Activated CD8-positive, alpha-beta memory T cell treated with anti-CD3 and anti-CD28 coated beads for 4 hours (primary cell): ENCODE results near the gene PPHLN1.
"Not testable (repeated sequence)": the region's sequence is repeated elsewhere in the genome, so short reads cannot be mapped to it uniquely, and the experiment has no call there.

Experiments
- DNase-seq, 2 donors: peaks; one replicate each; pipeline ENCODE4 v3.0.0-alpha.2; 2020; ENCODE audit warnings: low read depth in 2 of 2

Gene PPHLN1

DNA sequence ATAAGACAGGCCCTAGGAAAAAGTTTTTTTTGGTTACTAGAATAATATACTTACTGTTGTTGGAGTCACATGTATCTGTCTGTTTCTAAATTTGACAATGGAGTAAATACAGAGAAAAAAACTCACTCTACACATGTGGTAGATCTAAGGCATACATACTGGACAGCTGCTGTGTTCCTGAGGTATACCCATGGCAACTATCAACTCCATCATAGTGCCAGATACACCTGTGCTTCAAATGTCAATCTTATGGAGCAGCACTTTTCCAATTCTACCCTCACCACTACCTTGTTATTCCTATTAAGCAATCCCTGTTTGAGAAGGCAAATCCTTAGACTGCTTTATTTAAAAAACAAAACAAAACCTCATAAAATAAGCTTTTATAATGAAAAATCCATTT lies 3.4 kb upstream of the PPHLN1 start:
- no peak for DNase-seq

DNA sequence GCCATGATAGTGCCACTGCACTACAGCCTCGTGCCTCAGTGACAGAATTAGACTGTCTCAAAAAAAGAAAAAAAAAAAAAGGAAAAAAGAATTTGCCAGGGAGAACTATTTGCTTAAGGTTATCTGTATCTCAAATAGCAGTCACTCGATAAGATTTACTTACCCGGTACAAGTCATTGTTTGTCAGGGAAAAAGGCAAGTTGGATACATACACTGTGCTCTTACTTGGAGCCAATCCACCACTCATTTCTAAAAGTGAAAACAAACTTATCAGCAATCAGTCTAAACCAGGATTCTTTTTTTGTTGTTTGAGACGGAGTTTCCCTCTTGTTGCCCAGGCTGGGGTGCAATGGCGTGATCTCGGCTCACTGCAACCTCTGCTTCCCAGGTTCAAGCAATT lies 2.1 kb upstream of the PPHLN1 start:
- no peak for DNase-seq

DNA sequence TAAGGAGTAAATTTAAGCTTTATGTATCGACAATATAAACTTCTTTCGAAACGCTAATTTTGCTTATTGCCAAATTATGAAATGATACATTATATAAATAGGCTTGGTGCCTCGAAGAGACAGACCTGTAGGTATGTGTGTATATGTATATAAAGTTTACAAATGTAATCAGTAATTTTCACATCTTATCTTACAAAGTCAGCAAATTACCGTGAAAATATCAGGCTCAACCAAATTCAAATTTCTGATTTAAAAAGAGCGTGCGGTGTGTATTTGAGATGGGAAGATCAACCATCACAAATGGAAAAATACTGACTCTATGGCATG lies 678 bp upstream of the PPHLN1 start:
- no peak for DNase-seq

DNA sequence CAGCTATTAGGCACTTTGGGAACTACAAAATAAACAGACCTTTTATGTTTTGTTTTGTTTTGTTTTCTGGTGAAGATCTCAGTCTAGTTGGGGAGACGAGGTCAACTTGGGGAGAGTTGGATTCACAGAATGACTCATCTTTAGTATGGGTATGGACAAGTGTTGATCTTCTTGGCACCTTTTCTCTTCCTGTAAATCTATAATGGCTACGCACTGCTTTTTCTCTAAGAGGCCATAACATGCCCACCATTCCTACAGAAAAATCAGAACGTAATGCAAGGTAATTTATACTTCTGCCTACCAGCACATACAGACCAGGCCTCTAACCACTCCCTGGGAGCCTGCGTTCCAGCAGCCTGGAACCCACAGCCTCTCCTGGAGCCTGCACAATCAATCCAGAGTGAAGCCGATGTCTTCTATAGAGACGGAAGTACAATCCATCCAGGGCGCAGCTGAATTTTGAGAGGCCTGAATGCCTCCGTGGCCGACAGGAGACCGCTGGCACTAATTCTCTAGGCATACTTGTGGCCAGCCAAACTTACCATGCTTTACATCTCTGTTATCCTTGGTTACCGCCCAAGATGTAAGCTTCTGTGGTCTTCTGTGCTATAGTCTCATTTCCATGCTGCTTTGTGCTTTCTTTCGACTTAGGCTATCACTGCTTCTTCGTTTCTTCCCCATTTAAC lies 717 bp downstream of the PPHLN1 start:
- DNase-seq, result no peak

DNA sequence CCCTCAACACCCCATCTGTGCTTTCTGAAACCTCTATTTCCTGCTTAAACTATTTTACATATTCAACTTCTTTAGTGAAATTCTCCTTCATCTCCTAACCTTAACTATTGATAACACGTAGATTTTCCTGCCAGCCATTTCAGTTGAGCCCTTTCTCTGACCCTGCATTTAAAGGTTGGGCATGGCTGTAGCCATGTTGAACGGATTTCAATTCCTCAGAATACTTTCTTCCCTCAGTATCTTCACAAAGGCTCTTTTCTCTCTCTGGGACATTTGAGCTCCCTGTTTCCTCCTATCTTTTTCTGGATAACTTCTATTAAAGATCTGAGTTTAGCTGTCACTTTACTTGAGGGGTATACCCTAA lies 1.2 kb downstream of the PPHLN1 start:
- DNase-seq, result no peak

DNA sequence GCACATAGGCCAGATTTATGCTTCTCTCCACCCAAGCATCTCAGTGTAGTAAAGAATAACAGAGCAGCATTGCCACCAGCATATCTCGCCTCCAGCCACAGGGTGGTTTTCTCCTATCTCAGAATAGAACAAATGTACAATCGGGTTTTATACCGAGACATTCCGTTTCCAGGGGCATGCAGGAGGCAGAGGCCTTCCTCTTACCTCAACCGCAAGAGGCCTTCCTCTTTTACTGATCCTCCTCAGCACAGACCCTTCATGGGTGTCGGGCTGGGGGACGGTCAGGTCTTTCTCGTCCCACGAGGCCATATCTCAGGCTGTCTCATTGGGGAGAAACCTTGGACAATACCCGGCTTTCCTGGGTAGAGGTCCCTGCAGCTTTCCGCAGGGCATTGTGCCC lies 4.1 kb downstream of the PPHLN1 start:
- not testable (repeated sequence) for DNase-seq

DNA sequence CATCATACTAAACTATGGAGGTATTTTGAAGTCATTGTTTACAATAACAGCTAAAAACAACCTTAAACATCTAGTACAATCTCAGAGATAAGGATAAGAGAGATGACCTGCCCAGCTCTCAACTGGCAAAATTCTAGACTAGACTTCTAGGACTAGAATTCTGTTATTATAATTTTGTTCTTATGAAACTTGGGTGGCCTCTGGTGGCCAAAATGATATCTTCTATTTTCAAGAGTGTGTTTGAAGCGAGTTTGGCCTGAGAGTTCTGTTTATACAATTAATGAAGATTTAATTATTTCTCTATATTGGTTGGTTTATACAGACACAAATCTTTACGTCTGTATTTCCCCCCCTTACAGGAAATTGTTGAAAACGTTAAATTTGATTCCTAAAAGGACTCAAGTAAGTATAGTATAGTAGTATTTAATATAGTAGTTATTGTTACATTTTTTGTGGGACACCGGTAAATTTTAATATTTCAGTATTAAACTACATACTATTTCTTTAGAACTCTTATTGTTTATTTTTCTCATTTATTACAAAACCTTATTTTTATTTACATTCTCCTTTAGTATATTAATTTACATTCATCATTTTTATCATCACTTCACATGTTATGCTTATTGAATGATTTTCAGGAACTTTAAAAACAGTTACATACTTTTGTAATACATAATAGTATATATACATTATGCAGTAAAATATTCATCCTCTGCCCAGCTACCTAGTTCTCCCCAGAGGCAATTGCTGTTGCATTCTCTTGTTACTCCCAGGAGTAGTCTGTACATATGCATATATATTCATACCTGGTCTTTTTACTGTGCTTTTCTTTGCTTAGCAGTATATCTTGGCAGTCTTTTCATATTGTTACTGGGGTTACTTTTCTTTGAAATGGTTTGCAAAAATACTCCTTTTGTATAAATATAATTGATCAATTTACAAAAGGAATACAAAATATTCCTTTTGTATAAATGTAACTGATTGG lies 6.6 kb downstream of the PPHLN1 start:
- no peak for DNase-seq

DNA sequence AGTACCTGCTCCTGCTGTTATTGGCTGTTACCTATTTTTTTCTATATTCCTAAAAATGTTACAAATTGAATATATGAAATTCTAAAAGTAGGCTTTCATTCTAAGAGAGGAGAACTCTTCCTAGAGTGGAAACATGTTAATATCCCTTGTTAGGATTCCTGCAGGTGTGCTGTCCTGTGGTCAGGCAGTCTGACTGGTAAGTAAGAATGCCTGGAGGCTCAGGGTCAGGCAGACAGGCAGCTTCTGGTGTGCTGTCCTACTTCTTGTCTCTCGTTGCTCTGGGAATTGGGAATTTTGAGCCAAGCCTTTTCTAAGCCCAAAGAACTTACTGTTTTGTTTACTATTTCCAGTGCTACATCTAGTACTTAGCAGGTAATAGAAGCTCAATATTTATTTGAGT lies 10.3 kb downstream of the PPHLN1 start:
- DNase-seq, result no peak

DNA sequence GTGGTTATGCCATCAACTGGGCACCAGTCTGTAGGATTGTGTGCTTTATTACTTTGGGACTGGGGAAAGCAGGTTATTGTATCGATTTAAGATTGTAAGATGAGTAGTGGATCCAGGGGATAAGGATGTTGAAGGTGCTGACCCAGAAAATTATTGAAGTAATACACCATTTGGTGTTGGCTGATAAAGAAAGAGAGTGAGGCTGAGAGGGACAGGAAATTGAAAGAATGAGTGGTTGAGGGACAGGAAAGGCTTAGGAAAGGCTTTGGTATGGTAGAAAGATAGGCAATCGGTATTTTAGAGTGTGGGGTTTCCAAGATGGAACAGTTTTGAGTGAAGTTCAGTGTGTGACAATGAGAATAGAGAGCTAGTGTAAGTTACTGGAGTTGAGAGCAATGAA lies 12.3 kb downstream of the PPHLN1 start:
- no peak for DNase-seq

DNA sequence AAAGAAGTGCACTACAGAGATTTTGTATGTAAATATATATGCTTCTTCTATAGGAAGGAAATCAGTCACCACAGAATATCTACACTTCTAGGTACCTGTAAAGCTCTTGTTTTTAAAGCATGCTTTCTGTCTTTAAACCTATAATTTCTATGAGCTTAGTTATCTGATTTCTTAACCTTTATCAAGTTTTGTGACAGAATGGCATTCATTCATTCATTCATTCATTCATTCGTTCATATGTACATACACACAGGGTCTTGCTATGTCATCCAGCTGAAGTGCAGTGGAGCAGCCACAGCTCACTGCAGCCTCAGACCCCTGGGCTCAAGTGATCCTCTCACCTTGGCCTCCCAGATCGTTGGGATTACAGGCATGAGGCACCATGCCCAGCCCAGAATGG lies 16.1 kb downstream of the PPHLN1 start:
- no peak for DNase-seq

DNA sequence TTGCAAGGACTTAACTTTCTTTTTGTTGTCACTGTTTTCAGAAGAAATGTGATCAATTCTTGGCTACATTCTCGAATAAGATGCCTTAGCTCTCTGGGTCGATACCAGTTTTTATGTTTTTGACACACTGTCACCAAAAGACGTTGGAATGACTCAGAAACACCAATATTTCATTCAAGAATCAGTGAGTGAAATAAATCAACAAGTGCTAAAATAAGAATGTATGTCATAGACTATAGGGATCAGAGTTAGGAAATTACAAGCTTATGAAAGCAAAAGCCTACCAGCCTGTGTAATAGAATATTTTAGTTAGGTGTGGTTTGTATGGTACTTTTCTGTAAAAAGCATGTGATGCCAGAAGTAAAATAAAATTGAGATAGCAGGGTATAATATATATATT lies 17.8 kb downstream of the PPHLN1 start:
- no peak for DNase-seq

DNA sequence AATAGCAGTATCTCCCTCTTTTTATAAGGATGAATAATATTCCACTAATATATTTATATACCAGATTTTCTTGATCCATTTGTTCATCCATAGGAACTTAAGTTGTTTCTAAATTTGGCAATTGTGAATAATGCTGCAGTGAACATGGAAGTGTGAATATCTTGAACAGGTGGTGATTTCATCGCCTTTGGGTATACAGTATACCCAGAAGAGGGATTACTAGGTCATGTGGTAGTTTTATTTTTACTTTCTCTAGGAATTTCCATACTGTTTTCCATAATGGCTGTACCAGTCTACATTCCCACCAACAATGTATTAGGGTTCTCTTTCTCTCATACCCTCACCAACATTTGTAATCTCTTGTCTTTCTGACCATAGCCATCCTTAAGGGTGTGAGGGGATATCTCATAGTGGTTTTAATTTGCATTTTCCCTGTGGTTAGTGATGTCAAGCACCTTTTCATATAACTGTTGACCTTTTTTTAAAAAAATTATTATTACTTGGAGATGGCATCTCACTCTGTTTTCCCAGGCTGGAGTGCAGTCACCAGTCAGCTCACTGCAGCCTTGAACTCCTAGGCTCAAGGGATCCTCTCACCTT lies 20.5 kb downstream of the PPHLN1 start:
- no peak for DNase-seq

DNA sequence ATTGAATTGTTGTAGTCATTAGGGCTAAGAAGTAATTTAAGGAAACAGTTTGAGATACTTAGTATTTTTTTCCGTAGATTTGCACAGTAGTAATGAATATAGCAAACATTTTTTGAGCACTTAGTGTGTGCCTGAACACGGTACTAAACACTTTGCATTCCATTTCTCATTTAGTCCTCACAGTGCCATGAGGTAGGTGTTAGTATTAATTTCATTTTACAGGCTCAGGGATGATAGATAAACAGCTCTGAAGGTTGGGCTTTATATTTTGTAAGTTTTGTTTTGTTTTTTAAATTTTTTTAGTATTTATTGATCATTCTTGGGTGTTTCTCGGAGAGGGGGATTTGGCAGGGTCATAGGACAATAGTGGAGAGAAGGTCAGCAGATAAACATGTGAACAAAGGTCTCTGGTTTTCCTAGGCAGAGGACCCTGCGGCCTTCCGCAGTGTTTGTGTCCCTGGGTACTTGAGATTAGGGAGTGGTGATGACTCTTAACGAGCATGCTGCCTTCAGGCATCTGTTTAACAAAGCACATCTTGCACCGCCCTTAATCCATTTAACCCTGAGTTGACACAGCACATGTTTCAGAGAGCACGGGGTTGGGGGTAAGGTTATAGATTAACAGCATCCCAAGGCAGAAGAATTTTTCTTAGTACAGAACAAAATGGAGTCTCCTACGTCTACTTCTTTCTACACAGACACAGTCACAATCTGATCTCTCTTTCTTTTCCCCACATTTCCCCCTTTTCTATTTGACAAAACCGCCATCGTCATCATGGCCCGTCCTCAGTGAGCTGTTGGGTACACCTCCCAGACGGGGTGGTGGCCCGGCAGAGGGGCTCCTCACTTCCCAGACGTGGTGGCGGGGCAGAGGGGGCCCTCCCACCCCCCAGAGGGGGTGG lies 23.4 kb downstream of the PPHLN1 start:
- DNase-seq, result not testable (repeated sequence)

DNA sequence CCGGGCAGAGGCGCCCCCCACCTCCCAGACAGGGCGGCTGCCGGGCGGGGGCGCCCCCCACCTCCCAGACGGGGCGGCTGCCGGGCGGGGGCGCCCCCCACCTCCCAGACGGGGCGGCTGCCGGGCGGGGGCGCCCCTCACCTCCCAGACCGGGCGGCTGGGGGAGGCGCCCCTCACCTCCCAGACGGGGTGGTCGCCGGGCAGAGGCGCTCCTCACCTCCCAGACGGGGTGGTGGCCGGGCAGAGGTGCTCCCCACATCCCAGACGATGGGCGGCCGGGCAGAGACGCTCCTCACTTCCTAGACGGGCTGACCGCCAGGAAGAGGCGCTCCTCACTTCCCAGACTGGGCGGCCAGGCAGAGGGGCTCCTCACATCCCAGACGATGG lies 24.0 kb downstream of the PPHLN1 start:
- not testable (repeated sequence) for DNase-seq

DNA sequence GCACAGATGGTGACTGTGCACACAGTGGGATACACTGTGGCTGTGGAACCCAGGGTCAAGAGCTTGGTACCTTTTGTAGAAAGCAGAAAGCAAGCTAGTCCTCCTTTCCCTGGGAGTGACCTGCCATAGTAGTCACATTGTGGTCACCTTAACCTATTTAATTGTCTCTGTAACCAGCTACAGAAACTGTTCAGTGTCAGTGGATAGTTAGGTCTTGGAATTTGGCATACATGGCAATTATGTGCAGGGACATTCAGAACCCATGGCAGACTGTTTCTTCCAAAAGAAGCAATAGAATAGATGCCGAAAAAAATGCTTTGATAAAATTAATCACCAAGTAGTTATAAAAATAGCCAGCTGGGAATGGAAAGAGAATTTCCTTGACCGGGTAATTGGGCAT lies 30.4 kb downstream of the PPHLN1 start:
- no peak for DNase-seq

DNA sequence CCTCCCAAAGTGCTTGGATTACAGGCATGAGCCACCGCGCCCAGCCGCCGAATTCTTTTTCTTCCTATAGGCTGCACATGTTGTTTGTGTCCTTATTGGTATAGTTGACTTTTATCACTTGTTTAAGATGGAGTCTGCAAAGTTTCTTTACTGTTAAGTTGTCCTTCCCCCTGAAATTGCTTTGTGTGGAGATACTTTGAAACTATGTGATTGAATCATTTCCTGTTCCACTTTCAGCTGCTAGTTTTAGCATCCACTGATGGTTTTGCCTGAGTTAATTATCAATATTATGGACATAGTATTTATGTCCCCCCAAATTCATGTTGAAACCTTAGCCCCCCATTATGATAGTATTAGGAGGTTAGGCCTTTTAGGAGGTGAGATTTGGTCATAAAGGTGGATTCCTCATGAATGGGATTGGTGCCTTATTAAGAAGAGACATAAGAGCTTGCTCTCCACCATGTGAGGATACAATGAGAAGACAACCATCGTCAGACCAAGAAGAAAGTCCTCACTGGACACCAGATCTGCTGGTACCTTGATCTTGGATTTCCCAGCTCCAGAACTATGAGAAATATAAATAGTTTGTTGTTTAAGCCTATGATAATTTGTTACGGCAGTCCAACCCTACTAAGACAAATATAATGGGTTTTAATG lies 34.9 kb downstream of the PPHLN1 start:
- DNase-seq, result no peak

DNA sequence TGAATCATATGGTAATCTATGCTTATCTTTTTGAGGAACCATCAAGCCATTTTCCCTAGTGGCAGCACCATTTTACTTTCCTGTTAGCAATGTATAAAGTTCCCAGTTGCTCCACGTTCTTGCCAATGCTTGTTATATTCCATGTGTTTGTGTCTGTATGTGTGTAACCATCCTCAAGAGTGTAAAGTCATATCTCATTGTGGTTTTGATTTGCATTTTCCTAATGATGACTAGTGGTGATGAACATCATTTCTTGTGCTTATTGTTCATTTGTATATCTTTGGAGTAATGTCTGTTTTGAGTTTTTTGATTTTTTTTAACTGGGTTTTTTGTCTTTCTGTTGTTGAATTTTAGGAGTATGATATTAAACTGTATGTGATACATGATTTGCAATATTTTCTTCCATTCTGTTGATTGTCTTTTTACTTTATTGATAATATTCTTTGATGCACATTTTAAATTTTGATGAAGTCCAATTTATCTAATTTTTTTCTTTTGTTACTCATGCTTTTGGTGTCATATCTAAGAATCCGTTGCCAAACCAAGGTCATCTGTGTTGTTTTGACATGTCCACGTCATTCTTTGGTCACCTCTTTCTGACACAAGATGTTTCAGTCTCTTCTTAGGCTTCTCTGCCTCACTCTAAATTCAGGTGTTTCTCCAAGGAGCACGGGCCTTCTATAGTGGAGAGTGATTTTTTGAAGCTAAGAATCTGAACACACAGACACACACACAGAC lies 36.1 kb downstream of the PPHLN1 start:
- DNase-seq, result no peak

DNA sequence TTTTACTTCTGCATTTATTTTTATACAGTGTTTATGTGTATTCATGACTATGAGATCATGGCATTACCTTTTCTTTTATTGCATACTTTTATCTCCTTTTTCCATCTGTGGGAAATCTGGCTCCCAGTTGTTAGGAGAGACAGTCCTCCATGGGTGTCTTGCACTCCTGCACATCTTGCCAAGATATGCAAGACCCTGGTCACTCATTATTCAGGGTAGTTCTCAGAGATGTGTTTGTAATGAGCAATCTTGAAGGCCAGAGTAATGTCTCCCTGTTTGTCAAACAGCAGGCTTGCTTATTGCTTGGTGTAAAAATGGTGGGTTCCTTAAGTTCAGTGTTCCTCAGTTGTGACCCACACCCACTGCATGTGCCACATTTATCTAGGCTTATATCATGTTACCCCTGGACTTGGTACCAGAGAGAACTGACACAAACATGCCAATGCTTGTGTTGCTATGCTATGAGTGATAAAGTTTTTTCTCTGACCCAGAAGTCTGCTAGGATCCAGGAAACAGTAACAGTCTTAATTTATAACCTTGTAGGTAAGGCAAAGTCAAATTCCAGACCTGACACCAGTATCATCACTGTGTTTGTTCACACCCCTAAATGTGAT lies 36.8 kb downstream of the PPHLN1 start:
- DNase-seq, result no peak

DNA sequence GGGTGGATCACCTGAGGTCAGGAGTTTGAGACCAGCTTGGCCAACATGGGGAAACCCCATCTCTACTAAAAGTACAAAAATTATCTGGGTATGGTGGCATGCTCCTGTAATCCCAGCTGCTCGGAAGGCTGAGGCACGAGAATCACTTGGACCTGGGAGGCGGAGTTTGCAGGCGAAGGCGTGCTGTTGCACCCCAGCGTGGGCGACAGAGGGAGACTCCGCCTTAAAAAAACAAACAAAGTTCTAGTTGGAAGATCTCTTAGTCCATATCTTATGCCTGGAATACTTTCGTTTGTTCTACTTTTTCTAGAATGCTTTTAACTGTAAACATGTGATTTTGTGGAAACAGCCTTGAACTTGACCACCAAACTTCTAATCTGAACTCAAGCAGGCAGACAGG lies 38.7 kb downstream of the PPHLN1 start:
- no peak for DNase-seq

DNA sequence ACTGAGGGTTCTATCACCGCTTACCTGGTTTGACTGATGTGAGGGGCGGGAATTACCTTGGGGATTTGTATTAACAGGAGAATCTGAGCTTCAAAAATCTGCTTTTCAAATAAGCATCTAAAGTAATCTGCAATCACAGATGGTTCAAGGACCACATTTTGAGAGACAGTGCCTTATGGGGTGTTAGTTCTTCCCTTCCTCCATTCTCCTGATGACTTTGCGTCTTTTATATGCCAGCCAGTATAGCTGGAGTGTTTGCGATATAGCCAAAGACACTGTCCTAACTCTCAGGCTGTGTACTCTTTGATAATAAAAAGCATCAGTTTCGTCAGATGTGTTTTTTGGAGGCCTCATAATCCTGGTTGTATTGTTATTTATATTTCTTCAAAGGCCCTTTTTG lies 39.5 kb downstream of the PPHLN1 start:
- no peak for DNase-seq
